Omental fat pad (tissue), 4 donors: ENCODE measurements around the gene GSTT2B. TPM values are rescaled to one million over a fixed set of nuclear protein-coding genes. Genes with fewer than 3 reads are reported as not detected.
"Not testable (repeated sequence)": the region's sequence is repeated elsewhere in the genome, so short reads cannot be mapped to it uniquely, and the experiment has no call there.

ENCODE experiments used
- ATAC-seq: fragments of 150-250 bp; one replicate; pipeline ENCODE4 v1.9.1; 2016; ENCODE audit warnings: mild to moderate bottlenecking, moderate library complexity; ENCODE audit not compliant: low FRiP score
- DNase-seq: peaks from one replicate; pipeline ENCODE4 v3.0.0-alpha.2; 2019; ENCODE audit warnings: low spot score
- CTCF ChIP-seq, 3 donors: fragments of 450-650 bp; IDR thresholded peaks; one replicate each; pipeline ENCODE4 v1.5.1; 2016 to 2017; ENCODE audit warnings: antibody characterized with exemption in 3 of 3, mild to moderate bottlenecking in 3 of 3, moderate library complexity in 2 of 3
- total RNA-seq, 4 donors: library from RNA; depleted of rRNA; stranded (reverse); fragments of >200 nt; gene quantifications; one replicate each; pipeline ENCODE4 v1.1.0, GENCODE V29; 2016

The GSTT2B gene
- total RNA-seq, 4 donors from 2014 or later, result 0.95 to 7.7 (median 3.3) TPM

GRCh38 chr22:23997092-23997491, 36.1 kb upstream of the GSTT2B start:
- ATAC-seq (no peak), DNase-seq (no peak)
- TF ChIP-seq CTCF (IDR thresholded peaks at IDR 0.05), result no peak

GRCh38 chr22:23993581-23994177, 32.7 kb upstream of the GSTT2B start:
- not testable (repeated sequence) for DNase-seq, ATAC-seq

GRCh38 chr22:23993080-23993479, 32.1 kb upstream of the GSTT2B start:
- DNase-seq, ATAC-seq: not testable (repeated sequence)

GRCh38 chr22:23989583-23990244, 28.7 kb upstream of the GSTT2B start:
- DNase-seq, result not testable (repeated sequence)
- ATAC-seq, result peak; percentile 83

GRCh38 chr22:23986538-23987178, 25.7 kb upstream of the GSTT2B start:
- not testable (repeated sequence) for ATAC-seq, DNase-seq

- not testable (repeated sequence) for DNase-seq, ATAC-seq
Observed at GRCh38 chr22:23986089-23986488, 25.1 kb upstream of the GSTT2B start.

- ATAC-seq (no peak), DNase-seq (no peak)
- TF ChIP-seq CTCF (IDR thresholded peaks at IDR 0.05), result no peak
Observed at GRCh38 chr22:23984430-23984829, 23.4 kb upstream of the GSTT2B start.

GRCh38 chr22:23980567-23980966, 19.6 kb upstream of the GSTT2B start:
- DNase-seq, ATAC-seq: not testable (repeated sequence)

- DNase-seq, result not testable (repeated sequence)
- ATAC-seq, result peak; percentile 87
Observed at GRCh38 chr22:23979557-23980240, 18.7 kb upstream of the GSTT2B start, which contains the start of gene GSTT2. TSS of gene GSTT2 (plus strand) at chr22:23980134.

GRCh38 chr22:23977304-23977703, 16.3 kb upstream of the GSTT2B start:
- not testable (repeated sequence) for ATAC-seq, DNase-seq

- peak; percentile 16 for ATAC-seq
- not testable (repeated sequence) for DNase-seq
Observed at GRCh38 chr22:23974836-23975352, 13.9 kb upstream of the GSTT2B start.

- ATAC-seq, result peak; percentile 97
- DNase-seq, result not testable (repeated sequence)
Observed at GRCh38 chr22:23974345-23974744, 13.3 kb upstream of the GSTT2B start, which contains the start of gene DDT. TSS of gene DDT (minus strand) at chr22:23974441. CDS start at chr22:23974414, 27 bp downstream.

GRCh38 chr22:23971927-23972326, 10.9 kb upstream of the GSTT2B start:
- not testable (repeated sequence) for DNase-seq, ATAC-seq
